Vagina (tissue), 2 donors: Measurements from ENCODE around the gene AUH. TPM values are rescaled to one million over a fixed set of nuclear protein-coding genes. Genes with fewer than 3 reads are reported as not detected.

Experiments used
- DNase-seq, 2 donors: peaks; one replicate each; pipeline ENCODE4 v3.0.0-alpha.2; 2017; ENCODE audit errors: extremely low spot score in 2 of 2
- H3K27ac ChIP-seq: fragments of 200-600 bp; sonication (generic); one replicate; pipeline ENCODE4 v1.5.1; 2019
- H3K27me3 ChIP-seq: fragments of 200-600 bp; sonication (generic); one replicate; pipeline ENCODE4 v1.5.1; 2019
- H3K36me3 ChIP-seq, 2 donors: fragments of 200-600 bp; sonication (generic); one replicate each; pipeline ENCODE4 v1.5.1; 2017 to 2019
- H3K4me1 ChIP-seq: fragments of 200-600 bp; sonication (generic); one replicate; pipeline ENCODE4 v1.5.1; 2019
- H3K4me3 ChIP-seq, 2 donors: fragments of 200-600 bp; sonication (generic); 1 replicate in 1 of 2; 2 replicates in 1 of 2; pipeline ENCODE4 v1.5.1; 2016 to 2019
- H3K9me3 ChIP-seq: fragments of 200-600 bp; sonication (generic); one replicate; pipeline ENCODE4 v1.5.1; 2019
- CTCF ChIP-seq, 3 experiments: fragments of 450-650 bp in 2 of 3; fragments of 200-600 bp in 1 of 3; sonication (generic) in 1 of 3; IDR thresholded peaks; one replicate each; pipeline ENCODE4 v1.5.1; 2017 to 2019; ENCODE audit warnings: antibody characterized with exemption in 3 of 3, mild to moderate bottlenecking in 2 of 3, moderate library complexity in 2 of 3
- POLR2A ChIP-seq, 2 donors: fragments of 450-650 bp; IDR thresholded peaks; one replicate each; pipeline ENCODE4 v1.6.1; 2017; ENCODE audit warnings: antibody characterized with exemption in 2 of 2, mild to moderate bottlenecking in 2 of 2, moderate library complexity in 2 of 2
- POLR2AphosphoS5 ChIP-seq, 2 donors: sonication (generic); formaldehyde crosslinking; IDR thresholded peaks; one replicate each; pipeline ENCODE4 v1.9.0; 2017; ENCODE audit warnings: antibody characterized with exemption in 2 of 2, mild to moderate bottlenecking in 2 of 2, low read depth in 1 of 2; ENCODE audit not compliant: insufficient read depth in 1 of 2
- intact Hi-C: fragments of 100-400 bp; cut with DNase I; formaldehyde crosslinking; loops from one replicate; pipeline ENCODE4 v1.15.1; 2023
- total RNA-seq: library from RNA; depleted of rRNA; stranded (reverse); fragments of >200 nt; gene quantifications from one replicate; pipeline ENCODE4 v1.2.3, GENCODE V29; 2016

Gene AUH
- total RNA-seq, 1 donor from 2014 or later: 39.0 TPM

- Histone ChIP-seq H3K36me3 (no peaks in the 10 kb centered on the region), H3K27ac (no peak overlapping the region), H3K27me3 (no peaks in the 10 kb centered on the region), H3K4me3 (no peak overlapping the region), H3K9me3 (no peaks in the 10 kb centered on the region), H3K4me1 (peaks cover 9% of the 10 kb centered on the region)
- intact Hi-C loops: no loop called here
- TF ChIP-seq POLR2AphosphoS5 (IDR thresholded peaks at IDR 0.05; ENCODE audit: insufficient read depth in 1 of 2, low read depth in 1 of 2): no peak
- TF ChIP-seq POLR2A (IDR thresholded peaks at IDR 0.05): no peak
- no peak for TF ChIP-seq CTCF (IDR thresholded peaks at IDR 0.05)
- DNase-seq: no peak
Measured at GRCh38 chr9:91253488-91253887, 108.2 kb downstream of the AUH start.

GRCh38 chr9:91248707-91249106, 113.0 kb downstream of the AUH start:
- DNase-seq: no peak
- TF ChIP-seq CTCF (IDR thresholded peaks at IDR 0.05) (no peak), POLR2AphosphoS5 (IDR thresholded peaks at IDR 0.05; ENCODE audit: insufficient read depth in 1 of 2, low read depth in 1 of 2) (no peak), POLR2A (IDR thresholded peaks at IDR 0.05) (no peak)

GRCh38 chr9:91247278-91247677, 114.4 kb downstream of the AUH start:
- no peak for TF ChIP-seq POLR2A (IDR thresholded peaks at IDR 0.05)
- no peak for TF ChIP-seq POLR2AphosphoS5 (IDR thresholded peaks at IDR 0.05; ENCODE audit: insufficient read depth in 1 of 2, low read depth in 1 of 2)
- TF ChIP-seq CTCF (IDR thresholded peaks at IDR 0.05): no peak
- H3K4me3 ChIP-seq: no peak overlapping the region
- H3K27me3 ChIP-seq: no peaks in the 10 kb centered on the region
- no peaks in the 10 kb centered on the region for H3K9me3 ChIP-seq
- intact Hi-C loops: no loop called here
- no peaks in the 10 kb centered on the region for H3K4me1 ChIP-seq
- no peak for DNase-seq
- peaks cover 0 to 3% of the 10 kb centered on the region in 2 donors for H3K36me3 ChIP-seq
- no peak overlapping the region for H3K27ac ChIP-seq

More at GRCh38 chr9:91248707-91249106, 113.0 kb downstream of the AUH start:
- intact Hi-C loops: no loop called here
- Histone ChIP-seq H3K27me3 (no peaks in the 10 kb centered on the region), H3K4me1 (no peaks in the 10 kb centered on the region), H3K36me3 (no peaks in the 10 kb centered on the region), H3K9me3 (no peaks in the 10 kb centered on the region), H3K4me3 (no peak overlapping the region), H3K27ac (no peak overlapping the region)

GRCh38 chr9:91246846-91247245, 114.9 kb downstream of the AUH start:
- Histone ChIP-seq H3K9me3 (no peaks in the 10 kb centered on the region), H3K27me3 (no peaks in the 10 kb centered on the region), H3K4me1 (no peaks in the 10 kb centered on the region), H3K4me3 (no peak overlapping the region), H3K27ac (no peak overlapping the region), H3K36me3 (peaks cover 0 to 3% of the 10 kb centered on the region in 2 donors)
- no peak for TF ChIP-seq POLR2AphosphoS5 (IDR thresholded peaks at IDR 0.05; ENCODE audit: insufficient read depth in 1 of 2, low read depth in 1 of 2)
- no peak for DNase-seq
- intact Hi-C loops: no loop called here

- intact Hi-C loops: no loop called here
- H3K27me3 ChIP-seq: no peaks in the 10 kb centered on the region
- DNase-seq: no peak
- no peak overlapping the region for H3K27ac ChIP-seq
- no peaks in the 10 kb centered on the region for H3K4me1 ChIP-seq
- peaks cover 0 to 3% of the 10 kb centered on the region in 2 donors for H3K36me3 ChIP-seq
- H3K9me3 ChIP-seq: no peaks in the 10 kb centered on the region
- TF ChIP-seq POLR2AphosphoS5 (IDR thresholded peaks at IDR 0.05; ENCODE audit: insufficient read depth in 1 of 2, low read depth in 1 of 2): no peak
- TF ChIP-seq CTCF (IDR thresholded peaks at IDR 0.05): no peak
- TF ChIP-seq POLR2A (IDR thresholded peaks at IDR 0.05): no peak
- no peak overlapping the region for H3K4me3 ChIP-seq
Measured at GRCh38 chr9:91245431-91246313, 116.0 kb downstream of the AUH start.
